ENCODE data around the gene FADD. TPM values are rescaled to one million over a fixed set of nuclear protein-coding genes. Genes with fewer than 3 reads are reported as not detected.
"Not testable (repeated sequence)": the region's sequence is repeated elsewhere in the genome, so short reads cannot be mapped to it uniquely, and the experiment has no call there.

FADD gene
- total RNA-seq, 2 donors from 2014 or later, result 30.9 to 32.3 TPM

- DNase-seq (ENCODE audit: low spot score) (no peak), ATAC-seq (peak in 1 of 2 donors; percentile 31)
- Mint-ChIP-seq H3K36me3 (no peaks in the 10 kb centered on the region), H3K27me3 (peaks cover 3 to 12% of the 10 kb centered on the region in 2 donors), H3K4me3 (no peak overlapping the region), H3K27ac (no peak overlapping the region), H3K4me1 (ENCODE audit: low read depth in 2 of 2) (peaks cover 0 to 4% of the 10 kb centered on the region in 2 donors), H3K9me3 (no peaks in the 10 kb centered on the region)
Measured at GRCh38 chr11:70186936-70187335, 16.2 kb upstream of the FADD start.

DNA sequence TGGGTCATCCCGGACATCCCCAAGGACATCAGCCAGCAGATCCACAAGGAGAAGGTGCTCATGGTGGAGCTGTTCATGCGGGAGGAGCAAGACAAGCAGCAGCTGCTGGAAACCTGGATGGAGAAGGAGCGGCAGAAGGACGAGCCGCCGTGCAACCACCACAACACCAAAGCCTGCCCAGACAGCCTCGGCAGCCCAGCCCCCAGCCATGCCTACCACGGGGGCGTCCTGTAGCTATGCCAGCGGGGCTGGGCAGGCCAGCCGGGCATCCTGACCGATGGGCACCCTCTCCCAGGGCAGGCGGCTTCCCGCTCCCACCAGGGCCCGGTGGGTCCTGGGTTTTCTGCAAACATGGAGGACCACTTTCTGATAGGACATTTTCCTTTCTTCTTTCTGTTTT is 15.3 kb upstream of the FADD start:
- Mint-ChIP-seq H3K27ac (no peak overlapping the region), H3K36me3 (no peaks in the 10 kb centered on the region), H3K9me3 (no peaks in the 10 kb centered on the region), H3K4me1 (ENCODE audit: low read depth in 2 of 2) (peaks cover 0 to 4% of the 10 kb centered on the region in 2 donors), H3K27me3 (peaks cover 6 to 12% of the 10 kb centered on the region in 2 donors), H3K4me3 (no peak overlapping the region)
- no peak for ATAC-seq
- no peak for DNase-seq (ENCODE audit: low spot score)

DNA sequence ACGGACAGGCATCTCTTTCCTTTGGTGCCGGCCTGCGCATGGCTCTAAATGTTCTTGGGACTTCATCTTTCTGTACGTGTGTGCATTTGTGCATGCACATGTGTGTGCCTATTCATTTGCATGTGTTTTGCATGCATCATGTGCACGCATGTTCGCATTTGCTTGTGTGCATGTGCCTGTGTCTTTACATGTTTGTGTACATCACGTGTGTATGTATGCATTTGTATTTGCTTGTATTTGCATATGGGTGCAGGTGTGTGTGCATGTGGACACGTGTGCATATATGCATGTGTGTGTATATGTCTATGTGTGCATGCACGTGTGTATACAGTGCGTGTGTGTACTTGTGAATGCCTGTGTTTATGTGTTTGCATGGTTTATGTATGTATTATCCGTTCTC is 13.5 kb upstream of the FADD start:
- Mint-ChIP-seq H3K27ac (no peak overlapping the region), H3K36me3 (no peaks in the 10 kb centered on the region), H3K9me3 (no peaks in the 10 kb centered on the region), H3K27me3 (peaks cover 6 to 12% of the 10 kb centered on the region in 2 donors), H3K4me1 (ENCODE audit: low read depth in 2 of 2) (peaks cover 0 to 4% of the 10 kb centered on the region in 2 donors), H3K4me3 (no peak overlapping the region)
- DNase-seq (ENCODE audit: low spot score) (no peak), ATAC-seq (no peak)

- ATAC-seq (peak; percentile 57 to 80), DNase-seq (ENCODE audit: low spot score) (no peak)
- no peak overlapping the region for H3K27ac Mint-ChIP-seq
- no peak overlapping the region for H3K4me3 Mint-ChIP-seq
- H3K4me1 Mint-ChIP-seq (ENCODE audit: low read depth in 2 of 2), result peaks cover 0 to 6% of the 10 kb centered on the region in 2 donors
- H3K9me3 Mint-ChIP-seq, result no peaks in the 10 kb centered on the region
- no peaks in the 10 kb centered on the region for H3K36me3 Mint-ChIP-seq
- H3K27me3 Mint-ChIP-seq, result peaks cover 10 to 20% of the 10 kb centered on the region in 2 donors
Measured at GRCh38 chr11:70191495-70192140, 11.5 kb upstream of the FADD start.

- H3K36me3 Mint-ChIP-seq, result no peaks in the 10 kb centered on the region
- no peaks in the 10 kb centered on the region for H3K9me3 Mint-ChIP-seq
- ATAC-seq, result no peak
- no peak overlapping the region for H3K4me3 Mint-ChIP-seq
- no peak overlapping the region for H3K27ac Mint-ChIP-seq
- peaks cover 0 to 6% of the 10 kb centered on the region in 2 donors for H3K4me1 Mint-ChIP-seq (ENCODE audit: low read depth in 2 of 2)
- H3K27me3 Mint-ChIP-seq, result peaks cover 10 to 20% of the 10 kb centered on the region in 2 donors
- no peak for DNase-seq (ENCODE audit: low spot score)
Measured at GRCh38 chr11:70192666-70193410, 10.3 kb upstream of the FADD start.

- DNase-seq (ENCODE audit: low spot score) (no peak), ATAC-seq (no peak)
- Mint-ChIP-seq H3K4me3 (no peak overlapping the region), H3K36me3 (no peaks in the 10 kb centered on the region), H3K27me3 (peaks cover 10 to 20% of the 10 kb centered on the region in 2 donors), H3K27ac (no peak overlapping the region), H3K9me3 (no peaks in the 10 kb centered on the region), H3K4me1 (ENCODE audit: low read depth in 2 of 2) (peaks cover 0 to 6% of the 10 kb centered on the region in 2 donors)
Measured at GRCh38 chr11:70193411-70194292, 9.4 kb upstream of the FADD start.

DNA sequence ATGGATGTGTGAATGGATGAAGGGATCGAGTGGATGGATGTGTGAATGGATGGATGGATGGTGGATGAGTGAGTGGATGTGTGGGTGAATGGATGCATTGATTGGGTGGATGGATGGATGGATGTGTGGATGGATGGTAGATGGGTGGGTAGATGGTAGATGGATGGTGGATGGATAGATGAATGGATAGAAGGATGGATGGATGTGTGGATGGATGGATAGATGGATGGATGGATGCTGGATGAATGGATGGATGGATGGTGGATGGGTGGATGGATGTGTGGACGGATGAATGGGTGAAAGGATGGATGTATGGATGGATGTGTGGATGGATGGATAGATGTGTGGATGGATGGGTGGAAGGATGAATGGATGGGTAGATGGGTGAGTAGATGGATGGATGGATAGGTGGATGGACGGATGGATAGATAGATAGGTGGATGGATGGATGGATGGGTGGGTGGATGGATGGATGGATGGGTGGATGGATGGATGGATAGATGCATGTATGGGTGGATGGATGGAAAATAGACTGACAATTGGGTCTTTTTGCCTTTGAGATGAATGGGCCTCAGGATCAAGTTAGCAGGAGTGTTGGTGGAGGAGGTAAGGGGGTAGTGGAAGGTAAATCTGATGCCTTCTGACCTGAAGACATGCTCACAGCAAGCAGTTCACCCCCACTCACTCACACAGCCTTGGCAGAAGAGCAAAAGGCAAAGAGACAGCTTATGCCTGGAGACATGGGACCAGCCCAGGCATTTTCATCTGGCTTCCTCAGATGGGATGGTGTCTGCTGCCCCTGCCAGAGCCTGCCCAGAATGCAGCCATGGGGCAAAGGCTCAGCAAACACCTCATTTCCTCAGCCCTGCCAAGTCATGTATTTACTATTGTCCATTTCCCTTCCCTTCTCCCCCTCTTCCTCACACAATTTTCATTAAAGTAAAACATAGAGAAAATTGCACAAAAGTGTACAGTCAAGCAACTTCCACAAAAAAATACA is 8.0 kb upstream of the FADD start:
- Mint-ChIP-seq H3K36me3 (no peaks in the 10 kb centered on the region), H3K9me3 (no peaks in the 10 kb centered on the region), H3K4me3 (no peak overlapping the region), H3K27ac (no peak overlapping the region), H3K27me3 (peaks cover 10 to 20% of the 10 kb centered on the region in 2 donors), H3K4me1 (ENCODE audit: low read depth in 2 of 2) (peaks cover 0 to 6% of the 10 kb centered on the region in 2 donors)
- DNase-seq (ENCODE audit: low spot score) (no peak), ATAC-seq (no peak)

GRCh38 chr11:70200212-70200844 is 2.8 kb upstream of the FADD start:
- no peak for ATAC-seq
- H3K4me1 Mint-ChIP-seq (ENCODE audit: low read depth in 2 of 2), result peaks cover 23 to 26% of the 10 kb centered on the region in 2 donors

GRCh38 chr11:70201047-70201446 is 2.0 kb upstream of the FADD start:
- H3K4me1 Mint-ChIP-seq (ENCODE audit: low read depth in 2 of 2), result peaks cover 30 to 33% of the 10 kb centered on the region in 2 donors
- peak overlapping the region in 1 of 2 donors; percentile 88 for H3K27ac Mint-ChIP-seq
- not testable (repeated sequence) for H3K4me3 Mint-ChIP-seq; DNase-seq (ENCODE audit: low spot score); H3K27me3 Mint-ChIP-seq; ATAC-seq; H3K36me3 Mint-ChIP-seq; H3K9me3 Mint-ChIP-seq

More at GRCh38 chr11:70200212-70200844, 2.8 kb upstream of the FADD start:
- Mint-ChIP-seq H3K4me3 (no peak overlapping the region), H3K9me3 (no peaks in the 10 kb centered on the region), H3K27ac (no peak overlapping the region), H3K36me3 (peaks cover 5% of the 10 kb centered on the region), H3K27me3 (peaks cover 3 to 8% of the 10 kb centered on the region in 2 donors)
- DNase-seq (ENCODE audit: low spot score), result no peak

DNA sequence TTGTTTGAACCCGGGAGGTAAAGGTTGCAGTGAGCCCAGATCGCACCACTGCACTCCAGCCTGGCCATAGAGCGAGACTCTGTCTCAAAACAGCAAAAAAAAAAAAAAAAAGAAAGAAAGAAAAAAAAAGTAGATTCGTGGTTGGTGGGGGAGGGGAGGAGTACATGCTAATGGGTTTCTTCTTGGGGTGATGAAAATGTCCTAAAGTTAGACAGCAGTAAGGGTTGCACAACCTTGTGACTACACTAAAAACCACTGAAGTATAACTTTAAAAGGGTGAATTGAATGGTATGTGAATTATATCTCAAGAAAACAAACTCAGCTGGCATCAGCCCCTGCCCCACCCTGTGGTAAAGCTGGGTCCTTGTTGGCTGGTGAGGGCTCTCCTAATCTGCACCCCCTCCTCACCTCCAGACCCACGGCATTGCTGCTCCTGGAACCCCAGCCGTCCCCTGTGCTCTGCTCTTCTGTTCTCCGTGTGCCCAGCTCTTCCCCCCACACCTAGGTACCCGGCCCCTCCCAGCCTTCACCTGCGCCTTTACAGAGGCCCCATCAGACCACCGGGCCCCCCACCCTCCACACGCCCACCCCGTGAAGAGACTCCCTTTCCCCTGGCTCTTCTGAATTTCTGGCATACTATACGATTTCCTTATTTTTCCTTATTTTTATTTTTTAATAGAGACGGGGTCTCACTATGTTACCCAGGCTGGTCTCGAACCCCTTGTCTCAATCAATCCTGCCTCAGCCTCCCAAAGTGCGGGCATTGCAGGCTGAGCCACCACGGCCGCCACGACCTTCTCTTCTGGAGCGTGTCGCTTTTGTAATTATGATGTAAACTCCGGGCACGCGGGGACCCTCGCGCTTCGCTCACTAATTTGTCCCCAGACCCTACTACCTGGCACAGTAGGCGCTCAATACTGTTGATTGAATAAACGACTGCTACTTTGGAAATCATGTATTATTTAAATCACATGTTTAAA is 924 bp upstream of the FADD start:
- Mint-ChIP-seq H3K4me1 (ENCODE audit: low read depth in 2 of 2) (peaks cover 31 to 35% of the 10 kb centered on the region in 2 donors), H3K4me3 (peak overlapping the region; percentile 97), H3K36me3 (peaks cover 5% of the 10 kb centered on the region), H3K9me3 (no peaks in the 10 kb centered on the region), H3K27ac (peak overlapping the region; percentile 88 to 98), H3K27me3 (no peaks in the 10 kb centered on the region)
- ATAC-seq, result no peak
- no peak for DNase-seq (ENCODE audit: low spot score)

DNA sequence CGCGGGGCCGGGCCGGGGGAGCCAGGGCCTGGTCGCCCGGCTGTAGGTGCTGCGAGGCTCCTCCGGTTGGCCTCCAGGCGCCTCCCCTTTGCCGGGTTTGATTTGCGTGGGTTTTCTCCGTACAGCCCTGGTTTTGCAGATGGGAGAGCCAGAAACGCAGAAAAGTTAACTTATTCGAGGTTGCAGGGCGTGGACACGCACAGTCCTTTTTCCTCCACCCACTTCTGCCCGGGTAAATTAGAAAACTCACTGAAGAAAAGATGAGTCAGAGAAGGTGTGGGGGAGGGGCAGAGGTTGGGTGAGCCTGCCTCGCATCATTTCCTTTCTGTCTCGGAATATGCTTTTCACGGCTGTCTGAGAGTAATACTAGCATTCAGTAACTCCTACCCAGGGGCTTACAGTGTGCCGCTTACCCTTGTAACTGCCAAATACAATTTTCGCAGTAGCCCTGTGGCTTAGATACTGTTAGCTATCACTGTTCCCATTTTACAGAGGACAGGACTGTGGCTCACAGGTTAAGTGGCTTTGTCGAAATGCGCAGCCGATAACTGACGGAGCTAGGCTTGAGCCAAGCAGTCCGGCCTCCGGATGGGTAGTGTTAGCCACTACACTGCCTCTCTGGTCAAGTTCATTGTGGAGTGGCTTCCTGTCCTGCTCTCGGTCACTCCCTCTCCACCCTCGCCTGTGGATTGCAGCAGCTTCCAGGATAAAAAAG is 812 bp downstream of the FADD start:
- Mint-ChIP-seq H3K4me1 (ENCODE audit: low read depth in 2 of 2) (peaks cover 37 to 44% of the 10 kb centered on the region in 2 donors), H3K36me3 (peaks cover 9% of the 10 kb centered on the region), H3K9me3 (no peaks in the 10 kb centered on the region), H3K27ac (peak overlapping the region; percentile 98), H3K4me3 (peak overlapping the region; percentile 97), H3K27me3 (no peaks in the 10 kb centered on the region)
- peak; percentile 89 for DNase-seq (ENCODE audit: low spot score)
- peak; percentile 77 to 81 for ATAC-seq
